HCT116 (cell line): Measurements from ENCODE around the gene CIZ1. TPM values are rescaled to one million over a fixed set of nuclear protein-coding genes. Genes with fewer than 3 reads are reported as not detected.

Experiments
- ATAC-seq: fragments of 200-7000 bp; cut with Tn5 transposase; 2 replicates; pipeline ENCODE4 v1.9.1; 2020; ENCODE audit warnings: mild to moderate bottlenecking, moderate library complexity
- Bru-seq: library from RNA; stranded (reverse); fragments of 400-500 nt; gene quantifications from one replicate; lab custom pipeline; 2021; lab: Mats Ljungman, UMichigan
- BruChase-seq, 2 experiments: library from RNA; stranded (reverse); fragments of 400-500 nt; gene quantifications; one replicate each; lab custom pipeline; 2021; lab: Mats Ljungman, UMichigan
- BruUV-seq: library from RNA; stranded (reverse); fragments of 400-500 nt; replicated peaks from 2 replicates; lab custom pipeline; 2021; lab: Mats Ljungman, UMichigan
- CTCF ChIA-PET: fragments of 300-600 bp; sonication (Branson Sonifier 250); formaldehyde crosslinking; loops from one replicate; lab custom pipeline; 2021; ENCODE audit warnings: antibody characterized with exemption; lab: Charles Lee
- POLR2A ChIA-PET: fragments of 300-600, 350-600 bp; sonication (Branson Sonifier 250); formaldehyde crosslinking; loops from one replicate; lab custom pipeline; 2021; ENCODE audit warnings: antibody characterized with exemption; lab: Charles Lee
- RAD21 ChIA-PET, 2 experiments: fragments of 300-600 bp; sonication (Branson Sonifier 250); formaldehyde crosslinking; loops; one replicate each; lab custom pipeline; 2023; ENCODE audit warnings: low total read pairs in 2 of 2; ENCODE audit not compliant: uncharacterized antibody in 2 of 2, unreplicated experiment in 2 of 2, low non-redundant PET in 1 of 2; lab: Charles Lee
- DNase-seq: peaks from one replicate; pipeline ENCODE4 v3.0.0-alpha.2; 2010; ENCODE audit warnings: low read depth, low spot score
- H2AFZ ChIP-seq: fragments of 200-600 bp; shearing (Covaris generic), sonication (generic); 2 replicates; pipeline ENCODE4 v1.6.1; 2017; ENCODE audit warnings: low read depth, mixed run types, mixed read lengths, antibody characterized with exemption, low read length; ENCODE audit not compliant: poor library complexity, severe bottlenecking
- H3K27ac ChIP-seq: 2 replicates; pipeline ENCODE4 v1.5.1; 2012; ENCODE audit warnings: low read depth, low read length
- H3K27me3 ChIP-seq: fragments of 200-600 bp; sonication (generic); 2 replicates; pipeline ENCODE4 v1.6.1; 2016; ENCODE audit warnings: mixed run types, low read length, mixed read lengths; ENCODE audit not compliant: insufficient read depth
- H3K36me3 ChIP-seq, 2 experiments: fragments of 200-500 bp in 1 of 2; fragments of 200-600 bp in 1 of 2; sonication (Bioruptor generic) in 1 of 2; sonication (generic) in 1 of 2; 2 replicates each; pipeline versions ENCODE4 v1.5.1 to v1.6.1; 2014 to 2016; ENCODE audit warnings: low read length in 2 of 2, inconsistent platforms in 1 of 2, mixed read lengths in 1 of 2, mixed run types in 1 of 2; ENCODE audit not compliant: insufficient read depth in 2 of 2, control insufficient read depth in 1 of 2
- H3K4me1 ChIP-seq, 2 experiments: fragments of 200-600 bp in 1 of 2; sonication (generic) in 1 of 2; 2 replicates each; pipeline versions ENCODE4 v1.5.1 to v1.6.1; 2012 to 2017; ENCODE audit warnings: low read length in 2 of 2, inconsistent platforms in 1 of 2, mild to moderate bottlenecking in 1 of 2, mixed read lengths in 1 of 2, mixed run types in 1 of 2, moderate library complexity in 1 of 2; ENCODE audit not compliant: insufficient read depth in 2 of 2, control insufficient read depth in 1 of 2
- H3K4me2 ChIP-seq: fragments of 200-600 bp; sonication (generic); 2 replicates; pipeline ENCODE4 v1.6.1; 2017; ENCODE audit warnings: mixed run types, low read length, mixed read lengths
- H3K4me3 ChIP-seq, 2 experiments: fragments of 200-600 bp in 1 of 2; sonication (generic) in 1 of 2; replicated peaks in 1 of 2; 2 replicates each; pipeline ENCODE4 v1.5.1; 2011 to 2016; ENCODE audit warnings: low read length in 2 of 2, control low read depth in 1 of 2, low read depth in 1 of 2, mild to moderate bottlenecking in 1 of 2, mixed read lengths in 1 of 2, mixed run types in 1 of 2
- H3K79me2 ChIP-seq: fragments of 200-600 bp; sonication (generic); 2 replicates; pipeline ENCODE4 v1.6.1; 2017; ENCODE audit warnings: mild to moderate bottlenecking, mixed run types, low read length, moderate library complexity, mixed read lengths; ENCODE audit not compliant: insufficient read depth
- H3K9ac ChIP-seq: fragments of 200-600 bp; sonication (generic); 2 replicates; pipeline ENCODE4 v1.6.1; 2016; ENCODE audit warnings: low read length, mixed read lengths
- H3K9me2 ChIP-seq: fragments of 200-600 bp; sonication (generic), shearing (Covaris generic); 2 replicates; pipeline ENCODE4 v1.6.1; 2017; ENCODE audit warnings: mixed run types, mild to moderate bottlenecking, moderate library complexity; ENCODE audit not compliant: insufficient read depth
- H3K9me3 ChIP-seq, 2 experiments: fragments of 200-500 bp in 1 of 2; fragments of 200-600 bp in 1 of 2; sonication (Bioruptor generic) in 1 of 2; sonication (generic) in 1 of 2; 2 replicates each; pipeline ENCODE4 v1.6.1; 2014 to 2017; ENCODE audit warnings: low read length in 2 of 2, mixed read lengths in 2 of 2, inconsistent platforms in 1 of 2, low read depth in 1 of 2, mild to moderate bottlenecking in 1 of 2, mixed run types in 1 of 2, moderate library complexity in 1 of 2; ENCODE audit not compliant: control insufficient read depth in 1 of 2, insufficient read depth in 1 of 2
- H4K20me1 ChIP-seq: fragments of 200-600 bp; sonication (generic), shearing (Covaris generic); 2 replicates; pipeline ENCODE4 v1.6.1; 2017; ENCODE audit warnings: mixed run types, mild to moderate bottlenecking, moderate library complexity; ENCODE audit not compliant: insufficient read depth
- POLR2A ChIP-seq: IDR thresholded peaks from 2 replicates; pipeline ENCODE4 v1.7.0; 2011; ENCODE audit warnings: borderline replicate concordance; ENCODE audit not compliant: insufficient read depth, insufficient read length; ENCODE audit errors: extremely low read depth
- POLR2AphosphoS5 ChIP-seq: IDR thresholded peaks from 2 replicates; pipeline ENCODE4 v1.6.1; 2011; ENCODE audit warnings: mild to moderate bottlenecking, low read depth, low read length, moderate library complexity
- TCF7L2 ChIP-seq: IDR thresholded peaks from 2 replicates; pipeline ENCODE4 v1.7.0; 2011; ENCODE audit warnings: borderline replicate concordance, inconsistent platforms; ENCODE audit not compliant: insufficient read depth, insufficient read length; ENCODE audit errors: extremely low read depth
- YY1 ChIP-seq: IDR thresholded peaks from 2 replicates; pipeline ENCODE4 v1.6.1; 2011; ENCODE audit warnings: low read length, low read depth, moderate library complexity, mild to moderate bottlenecking; ENCODE audit not compliant: insufficient replicate concordance; ENCODE audit errors: extremely low read depth
- ZFX ChIP-seq: fragments of 450-650 bp; IDR thresholded peaks from 2 replicates; pipeline ENCODE4 v1.6.1; 2017
- intact Hi-C: fragments of 100-400 bp; cut with micrococcal nuclease; formaldehyde crosslinking; loops from 2 replicates; pipeline ENCODE4 v1.10.0; 2022
- long read RNA-seq: library from polyadenylated mRNA; unstranded; transcript quantifications from one replicate; pipeline ENCODE4 v2.0.0, GENCODE V29; 2021; ENCODE audit not compliant: unreplicated experiment
- polyA plus RNA-seq: library from polyadenylated mRNA; unstranded; fragments of >200 nt; gene quantifications from 2 replicates; pipeline ENCODE4 v1.2.1, GENCODE V29; 2012; ENCODE audit warnings: missing spikeins
- total RNA-seq: library from RNA; stranded (reverse); gene quantifications from one replicate; pipeline ENCODE4 v1.2.1, GENCODE V29; 2021; ENCODE audit not compliant: unreplicated experiment
- TF ChIP-seq, protein P1 (sequence below), 3 experiments: fragments of 200-600 bp in 1 of 3; sonication (generic) in 1 of 3; IDR thresholded peaks in 2 of 3; conservative IDR thresholded peaks in 1 of 3; 2 replicates each; pipeline ENCODE4 v1.5.1; 2012 to 2017; ENCODE audit warnings: low read depth in 2 of 3, low read length in 2 of 3, antibody characterized with exemption in 1 of 3, borderline replicate concordance in 1 of 3, control low read depth in 1 of 3, mild to moderate bottlenecking in 1 of 3, mixed read lengths in 1 of 3, mixed run types in 1 of 3, moderate library complexity in 1 of 3; ENCODE audit not compliant: insufficient read depth in 1 of 3

The CIZ1 gene, protein sequence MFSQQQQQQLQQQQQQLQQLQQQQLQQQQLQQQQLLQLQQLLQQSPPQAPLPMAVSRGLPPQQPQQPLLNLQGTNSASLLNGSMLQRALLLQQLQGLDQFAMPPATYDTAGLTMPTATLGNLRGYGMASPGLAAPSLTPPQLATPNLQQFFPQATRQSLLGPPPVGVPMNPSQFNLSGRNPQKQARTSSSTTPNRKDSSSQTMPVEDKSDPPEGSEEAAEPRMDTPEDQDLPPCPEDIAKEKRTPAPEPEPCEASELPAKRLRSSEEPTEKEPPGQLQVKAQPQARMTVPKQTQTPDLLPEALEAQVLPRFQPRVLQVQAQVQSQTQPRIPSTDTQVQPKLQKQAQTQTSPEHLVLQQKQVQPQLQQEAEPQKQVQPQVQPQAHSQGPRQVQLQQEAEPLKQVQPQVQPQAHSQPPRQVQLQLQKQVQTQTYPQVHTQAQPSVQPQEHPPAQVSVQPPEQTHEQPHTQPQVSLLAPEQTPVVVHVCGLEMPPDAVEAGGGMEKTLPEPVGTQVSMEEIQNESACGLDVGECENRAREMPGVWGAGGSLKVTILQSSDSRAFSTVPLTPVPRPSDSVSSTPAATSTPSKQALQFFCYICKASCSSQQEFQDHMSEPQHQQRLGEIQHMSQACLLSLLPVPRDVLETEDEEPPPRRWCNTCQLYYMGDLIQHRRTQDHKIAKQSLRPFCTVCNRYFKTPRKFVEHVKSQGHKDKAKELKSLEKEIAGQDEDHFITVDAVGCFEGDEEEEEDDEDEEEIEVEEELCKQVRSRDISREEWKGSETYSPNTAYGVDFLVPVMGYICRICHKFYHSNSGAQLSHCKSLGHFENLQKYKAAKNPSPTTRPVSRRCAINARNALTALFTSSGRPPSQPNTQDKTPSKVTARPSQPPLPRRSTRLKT
- 144 TPM for total RNA-seq
- 132 and 147 TPM in 2 replicates for polyA plus RNA-seq
- percentile 56 among the genes with signal in this experiment for Bru-seq, nascent RNA
- percentile 76 among the genes with signal in this experiment for BruChase-seq, experiment 1, labeled RNA remaining after a 6-hour chase
- BruChase-seq, experiment 2, labeled RNA remaining after a 2-hour chase = percentile 67 among the genes with signal in this experiment
- long read RNA-seq, transcript CIZ1-204 (17 exons, 2,984 nt) = major isoform, 50 of 204 reads
- long read RNA-seq, partial matches to known transcripts = 100 of 204 reads
- long read RNA-seq, other reads (novel, unspliced or antisense) = 54 of 204 reads

DNA sequence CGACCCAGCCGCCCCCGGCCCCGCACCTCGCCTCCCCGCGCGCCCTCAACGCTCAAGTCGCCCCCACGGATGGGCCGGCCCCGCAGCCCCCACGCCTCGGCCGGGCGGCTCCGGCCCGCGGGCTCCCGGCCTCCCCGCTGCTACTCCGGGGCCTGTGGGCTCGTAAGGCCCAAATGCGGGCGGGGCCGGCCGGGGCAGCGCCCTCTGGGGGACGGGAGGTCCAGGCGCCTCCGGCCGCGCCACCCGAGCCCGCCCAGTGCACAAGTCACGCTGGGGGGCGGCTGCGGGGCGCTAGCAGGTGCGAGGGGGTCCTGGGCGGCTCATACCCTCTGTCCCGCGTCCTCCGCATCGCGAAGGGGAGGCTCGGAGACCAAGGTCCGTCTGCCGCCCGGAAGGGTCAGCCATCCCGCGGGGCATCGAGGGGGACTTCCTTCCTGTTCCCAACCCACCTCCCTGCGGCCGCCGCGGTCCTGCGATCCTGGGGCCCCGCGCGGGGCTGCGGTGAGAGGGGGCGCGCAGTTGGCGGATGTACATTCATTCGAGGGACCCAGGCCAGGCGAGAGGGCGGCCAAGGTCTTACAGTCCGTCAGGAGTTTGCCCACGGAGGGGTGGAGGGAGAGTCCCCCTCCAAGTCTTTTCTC is at the start of gene CIZ1:
Gene CIZ1 (minus strand): TSS at position 167 of the 641 bp plus-strand sequence. CDS start 715 bp downstream, outside the sequence.
- DNase-seq = peak; percentile 49
- H3K9me3 ChIP-seq = no peaks in the 10 kb centered on the region
- TF ChIP-seq ZFX = peak; percentile 99
- peak; percentile 79 for TF ChIP-seq POLR2AphosphoS5
- TF ChIP-seq, protein P1, sequence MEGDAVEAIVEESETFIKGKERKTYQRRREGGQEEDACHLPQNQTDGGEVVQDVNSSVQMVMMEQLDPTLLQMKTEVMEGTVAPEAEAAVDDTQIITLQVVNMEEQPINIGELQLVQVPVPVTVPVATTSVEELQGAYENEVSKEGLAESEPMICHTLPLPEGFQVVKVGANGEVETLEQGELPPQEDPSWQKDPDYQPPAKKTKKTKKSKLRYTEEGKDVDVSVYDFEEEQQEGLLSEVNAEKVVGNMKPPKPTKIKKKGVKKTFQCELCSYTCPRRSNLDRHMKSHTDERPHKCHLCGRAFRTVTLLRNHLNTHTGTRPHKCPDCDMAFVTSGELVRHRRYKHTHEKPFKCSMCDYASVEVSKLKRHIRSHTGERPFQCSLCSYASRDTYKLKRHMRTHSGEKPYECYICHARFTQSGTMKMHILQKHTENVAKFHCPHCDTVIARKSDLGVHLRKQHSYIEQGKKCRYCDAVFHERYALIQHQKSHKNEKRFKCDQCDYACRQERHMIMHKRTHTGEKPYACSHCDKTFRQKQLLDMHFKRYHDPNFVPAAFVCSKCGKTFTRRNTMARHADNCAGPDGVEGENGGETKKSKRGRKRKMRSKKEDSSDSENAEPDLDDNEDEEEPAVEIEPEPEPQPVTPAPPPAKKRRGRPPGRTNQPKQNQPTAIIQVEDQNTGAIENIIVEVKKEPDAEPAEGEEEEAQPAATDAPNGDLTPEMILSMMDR (IDR thresholded peaks at IDR 0.05 in 2 of 3, conservative IDR thresholded peaks at IDR 0.05 in 1 of 3; ENCODE audit: borderline replicate concordance in 1 of 3, insufficient read depth in 1 of 3, low read depth in 2 of 3, low read length in 2 of 3) = peak in 2 of 3 experiments; percentile 55 to 80; a peak in 4 of 6 replicates
- no peak for TF ChIP-seq TCF7L2
- peak; percentile 76 for TF ChIP-seq YY1
- peak; percentile 46 for TF ChIP-seq POLR2A
- TF ChIP-seq, all 23 proteins: peak for 5
- RAD21 ChIA-PET = no interaction called here
- Histone ChIP-seq H3K9me2 (no peaks in the 10 kb centered on the region), H3K4me1 (peaks cover 16 to 33% of the 10 kb centered on the region in 2 experiments), H2AFZ (no peak within 1 kb of the TSS), H3K36me3 (peaks cover 4 to 8% of the 10 kb centered on the region in 2 experiments; a peak in 3 of 4 replicates), H3K9ac (peak within 1 kb of the TSS; percentile 97), H3K27ac (peak within 1 kb of the TSS; percentile 91), H3K79me2 (peaks cover 20% of the 10 kb centered on the region), H3K4me3 (peak within 1 kb of the TSS; percentile 89 to 90), H3K27me3 (no peaks in the 10 kb centered on the region), H4K20me1 (no peaks in the 10 kb centered on the region), H3K4me2 (peak within 1 kb of the TSS; percentile 90)
- intact Hi-C loops = loop anchor here (10.0 kb wide), 1 partner anchor 153 kb away; the partner anchor contains the start of gene SLC27A4
- peak; percentile 71 for ATAC-seq
- no TSS peak for BruUV-seq
- CTCF ChIA-PET = interaction anchor here (0.7 to 1.7 kb wide), 4 partner anchors 8 to 36 kb away, joined by 3 to 5 read pairs (median 4); no protein-coding TSS in a partner anchor
- POLR2A ChIA-PET = interaction anchor here (1.7 kb wide), 1 partner anchor 32 kb away, joined by 6 read pairs; the partner anchor contains the start of gene BBLN
